ENCODE data around the gene SNX9.

DNA sequence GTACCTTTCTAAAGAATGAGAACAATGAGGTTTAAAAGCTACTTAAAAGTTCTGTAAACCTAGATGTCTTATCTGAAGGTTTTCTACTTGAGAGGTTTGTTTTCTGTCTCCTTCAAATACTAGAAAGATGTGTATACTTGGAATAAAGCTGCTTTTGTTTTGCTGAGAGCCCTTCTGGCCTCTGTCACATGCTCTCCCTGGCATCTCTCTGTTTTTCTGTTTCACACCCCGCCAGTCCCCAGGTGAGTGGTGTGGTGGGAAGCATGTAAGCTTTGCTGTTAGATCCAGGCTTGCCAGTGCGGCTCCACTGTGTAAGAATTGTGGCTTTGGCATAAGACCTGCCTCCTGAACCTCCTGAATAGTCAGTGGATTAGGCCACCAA, 56.8 kb downstream of the SNX9 start:
- TF ChIP-seq, protein P1, sequence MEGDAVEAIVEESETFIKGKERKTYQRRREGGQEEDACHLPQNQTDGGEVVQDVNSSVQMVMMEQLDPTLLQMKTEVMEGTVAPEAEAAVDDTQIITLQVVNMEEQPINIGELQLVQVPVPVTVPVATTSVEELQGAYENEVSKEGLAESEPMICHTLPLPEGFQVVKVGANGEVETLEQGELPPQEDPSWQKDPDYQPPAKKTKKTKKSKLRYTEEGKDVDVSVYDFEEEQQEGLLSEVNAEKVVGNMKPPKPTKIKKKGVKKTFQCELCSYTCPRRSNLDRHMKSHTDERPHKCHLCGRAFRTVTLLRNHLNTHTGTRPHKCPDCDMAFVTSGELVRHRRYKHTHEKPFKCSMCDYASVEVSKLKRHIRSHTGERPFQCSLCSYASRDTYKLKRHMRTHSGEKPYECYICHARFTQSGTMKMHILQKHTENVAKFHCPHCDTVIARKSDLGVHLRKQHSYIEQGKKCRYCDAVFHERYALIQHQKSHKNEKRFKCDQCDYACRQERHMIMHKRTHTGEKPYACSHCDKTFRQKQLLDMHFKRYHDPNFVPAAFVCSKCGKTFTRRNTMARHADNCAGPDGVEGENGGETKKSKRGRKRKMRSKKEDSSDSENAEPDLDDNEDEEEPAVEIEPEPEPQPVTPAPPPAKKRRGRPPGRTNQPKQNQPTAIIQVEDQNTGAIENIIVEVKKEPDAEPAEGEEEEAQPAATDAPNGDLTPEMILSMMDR (IDR thresholded peaks at IDR 0.05): no peak
- no peak for TF ChIP-seq EZH2 (IDR thresholded peaks at IDR 0.05; ENCODE audit: borderline replicate concordance, insufficient read depth, low read depth, low read length, poor library complexity, severe bottlenecking)

All from B cell (primary cell).